GM12872 (cell line): ENCODE measurements around the gene LASP1.

Experiments used
- CTCF ChIP-seq: IDR thresholded peaks from 3 replicates; pipeline ENCODE4 v1.5.1; 2011; ENCODE audit warnings: low read depth, mild to moderate bottlenecking, low read length, moderate library complexity; ENCODE audit not compliant: insufficient read depth

LASP1 gene

GRCh38 chr17:38851434-38851833 is 18.4 kb upstream of the LASP1 start:
- no peak for TF ChIP-seq CTCF

- TF ChIP-seq CTCF = no peak
Measured at GRCh38 chr17:38852771-38853291, 17.0 kb upstream of the LASP1 start.

- TF ChIP-seq CTCF = no peak
Measured at GRCh38 chr17:38853292-38854219, 16.3 kb upstream of the LASP1 start, which contains the start of gene RPL23. Gene RPL23, minus strand, starts transcription at chr17:38853721. Its CDS starts 11 bp downstream, at chr17:38853710.

- TF ChIP-seq CTCF = no peak
Measured at GRCh38 chr17:38857271-38857670, 12.6 kb upstream of the LASP1 start.

- no peak for TF ChIP-seq CTCF
Measured at GRCh38 chr17:38861399-38861843, 8.4 kb upstream of the LASP1 start.

GRCh38 chr17:38864636-38865398 is 5.0 kb upstream of the LASP1 start:
- no peak for TF ChIP-seq CTCF
